Panc1 (cell line): ENCODE results near the gene CYTH4.

Source experiments
- POLR2AphosphoS5 ChIP-seq: IDR thresholded peaks from 2 replicates; pipeline ENCODE4 v1.6.1; 2012; ENCODE audit warnings: mild to moderate bottlenecking, low read depth, low read length, moderate library complexity
- TCF7L2 ChIP-seq: IDR thresholded peaks from 2 replicates; pipeline ENCODE4 v1.6.1; 2011; ENCODE audit warnings: mild to moderate bottlenecking, low read depth, low read length, inconsistent platforms
- TF ChIP-seq, protein P1 (sequence below): fragments of 450-650 bp; IDR thresholded peaks from 2 replicates; pipeline ENCODE4 v1.5.1; 2017; ENCODE audit warnings: mild to moderate bottlenecking
- TF ChIP-seq, protein P2 (sequence below), 2 experiments: IDR thresholded peaks; 2 replicates each; pipeline ENCODE4 v1.6.1; 2011 to 2012; ENCODE audit warnings: low read depth in 2 of 2, control low read depth in 1 of 2, low read length in 1 of 2, mild to moderate bottlenecking in 1 of 2, moderate library complexity in 1 of 2; ENCODE audit not compliant: insufficient read depth in 1 of 2

DNA sequence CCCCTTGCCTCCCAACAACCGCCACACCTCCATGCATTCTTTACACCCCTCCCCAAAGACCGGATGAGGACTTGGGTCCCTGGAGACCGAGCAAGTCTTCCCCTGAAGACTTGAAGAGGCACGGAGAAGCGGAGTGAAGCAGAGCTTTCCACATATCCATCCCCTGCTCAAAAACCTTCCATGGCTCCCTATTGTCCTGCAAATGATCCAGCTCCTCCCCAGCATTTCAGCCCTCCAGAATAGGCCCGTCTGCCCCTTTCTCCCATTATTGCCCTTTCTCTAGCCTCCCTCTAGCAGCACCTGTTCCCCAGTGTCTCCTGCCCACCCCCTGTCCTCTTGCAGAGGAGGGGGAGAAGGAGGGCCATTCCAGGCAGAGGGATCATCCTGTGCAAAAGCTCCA lies 59.8 kb downstream of the CYTH4 start:
- TF ChIP-seq, protein P1, sequence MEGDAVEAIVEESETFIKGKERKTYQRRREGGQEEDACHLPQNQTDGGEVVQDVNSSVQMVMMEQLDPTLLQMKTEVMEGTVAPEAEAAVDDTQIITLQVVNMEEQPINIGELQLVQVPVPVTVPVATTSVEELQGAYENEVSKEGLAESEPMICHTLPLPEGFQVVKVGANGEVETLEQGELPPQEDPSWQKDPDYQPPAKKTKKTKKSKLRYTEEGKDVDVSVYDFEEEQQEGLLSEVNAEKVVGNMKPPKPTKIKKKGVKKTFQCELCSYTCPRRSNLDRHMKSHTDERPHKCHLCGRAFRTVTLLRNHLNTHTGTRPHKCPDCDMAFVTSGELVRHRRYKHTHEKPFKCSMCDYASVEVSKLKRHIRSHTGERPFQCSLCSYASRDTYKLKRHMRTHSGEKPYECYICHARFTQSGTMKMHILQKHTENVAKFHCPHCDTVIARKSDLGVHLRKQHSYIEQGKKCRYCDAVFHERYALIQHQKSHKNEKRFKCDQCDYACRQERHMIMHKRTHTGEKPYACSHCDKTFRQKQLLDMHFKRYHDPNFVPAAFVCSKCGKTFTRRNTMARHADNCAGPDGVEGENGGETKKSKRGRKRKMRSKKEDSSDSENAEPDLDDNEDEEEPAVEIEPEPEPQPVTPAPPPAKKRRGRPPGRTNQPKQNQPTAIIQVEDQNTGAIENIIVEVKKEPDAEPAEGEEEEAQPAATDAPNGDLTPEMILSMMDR = no peak
- TF ChIP-seq, protein P2, sequence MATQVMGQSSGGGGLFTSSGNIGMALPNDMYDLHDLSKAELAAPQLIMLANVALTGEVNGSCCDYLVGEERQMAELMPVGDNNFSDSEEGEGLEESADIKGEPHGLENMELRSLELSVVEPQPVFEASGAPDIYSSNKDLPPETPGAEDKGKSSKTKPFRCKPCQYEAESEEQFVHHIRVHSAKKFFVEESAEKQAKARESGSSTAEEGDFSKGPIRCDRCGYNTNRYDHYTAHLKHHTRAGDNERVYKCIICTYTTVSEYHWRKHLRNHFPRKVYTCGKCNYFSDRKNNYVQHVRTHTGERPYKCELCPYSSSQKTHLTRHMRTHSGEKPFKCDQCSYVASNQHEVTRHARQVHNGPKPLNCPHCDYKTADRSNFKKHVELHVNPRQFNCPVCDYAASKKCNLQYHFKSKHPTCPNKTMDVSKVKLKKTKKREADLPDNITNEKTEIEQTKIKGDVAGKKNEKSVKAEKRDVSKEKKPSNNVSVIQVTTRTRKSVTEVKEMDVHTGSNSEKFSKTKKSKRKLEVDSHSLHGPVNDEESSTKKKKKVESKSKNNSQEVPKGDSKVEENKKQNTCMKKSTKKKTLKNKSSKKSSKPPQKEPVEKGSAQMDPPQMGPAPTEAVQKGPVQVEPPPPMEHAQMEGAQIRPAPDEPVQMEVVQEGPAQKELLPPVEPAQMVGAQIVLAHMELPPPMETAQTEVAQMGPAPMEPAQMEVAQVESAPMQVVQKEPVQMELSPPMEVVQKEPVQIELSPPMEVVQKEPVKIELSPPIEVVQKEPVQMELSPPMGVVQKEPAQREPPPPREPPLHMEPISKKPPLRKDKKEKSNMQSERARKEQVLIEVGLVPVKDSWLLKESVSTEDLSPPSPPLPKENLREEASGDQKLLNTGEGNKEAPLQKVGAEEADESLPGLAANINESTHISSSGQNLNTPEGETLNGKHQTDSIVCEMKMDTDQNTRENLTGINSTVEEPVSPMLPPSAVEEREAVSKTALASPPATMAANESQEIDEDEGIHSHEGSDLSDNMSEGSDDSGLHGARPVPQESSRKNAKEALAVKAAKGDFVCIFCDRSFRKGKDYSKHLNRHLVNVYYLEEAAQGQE (IDR thresholded peaks at IDR 0.05; ENCODE audit: insufficient read depth in 1 of 2, low read depth in 2 of 2, low read length in 1 of 2) = no peak
- no peak for TF ChIP-seq POLR2AphosphoS5
- TF ChIP-seq TCF7L2 = no peak
